HG02885 (cell line): Measurements from ENCODE around the gene ZNF844.
"Not testable (repeated sequence)": the region's sequence is repeated elsewhere in the genome, so short reads cannot be mapped to it uniquely, and the experiment has no call there.

Source experiments
- ATAC-seq: cut with Tn5 transposase; IDR thresholded peaks from one replicate; pipeline ENCODE4 v1.9.1; 2021; ENCODE audit warnings: mild to moderate bottlenecking; ENCODE audit not compliant: unreplicated experiment, poor library complexity

ZNF844 gene

DNA sequence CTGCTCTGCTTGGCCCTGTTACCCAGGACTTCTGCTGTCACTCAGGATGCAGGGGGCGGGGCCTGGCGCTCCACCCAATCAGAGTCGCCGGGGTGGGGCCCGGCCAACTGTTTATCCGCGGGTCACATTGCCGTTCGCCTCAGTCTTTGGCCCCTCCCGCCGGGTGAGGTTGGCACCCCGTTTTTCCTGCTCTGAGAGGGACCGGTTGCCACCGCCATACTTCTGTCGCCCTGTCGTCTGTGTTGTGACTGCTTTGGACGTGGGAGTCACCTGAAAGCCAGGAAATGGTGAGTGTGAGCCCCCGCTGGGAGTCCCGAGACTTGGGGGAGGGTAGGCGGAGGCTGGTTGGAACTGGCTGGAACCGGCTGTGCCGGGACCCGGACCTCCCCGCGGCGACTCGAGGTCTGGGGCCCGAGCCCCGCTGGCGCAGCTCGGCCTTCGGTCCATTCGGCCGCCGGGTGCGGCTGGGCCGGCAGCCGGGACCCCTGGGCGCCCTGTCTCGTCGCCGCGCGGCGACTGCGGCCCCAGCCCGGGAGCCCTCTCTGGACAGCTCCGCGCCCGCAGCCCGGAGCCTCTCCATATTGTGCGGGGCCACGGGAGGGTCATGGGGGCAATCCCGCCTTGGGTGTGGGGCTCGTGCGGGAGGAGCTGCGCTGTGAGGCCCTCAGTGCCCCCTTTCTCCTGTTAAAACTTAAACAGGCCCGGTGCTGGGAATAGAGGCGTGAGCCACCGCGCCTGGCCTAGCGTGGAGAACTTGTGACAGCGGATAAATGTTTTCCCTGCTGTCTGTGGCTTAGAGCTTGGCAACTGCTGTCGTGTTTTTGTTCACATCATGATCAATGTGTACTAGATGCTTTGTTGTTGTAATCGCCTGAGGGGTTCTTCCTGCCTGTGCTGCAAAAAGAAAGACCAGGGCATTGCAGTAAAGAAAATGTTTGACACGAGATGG, at the start of gene ZNF844:
ZNF844 (plus strand) TSS at position 142 of the 949 bp plus-strand sequence; CDS start at position 285, 143 bp downstream.
- peak; percentile 64 for ATAC-seq

DNA sequence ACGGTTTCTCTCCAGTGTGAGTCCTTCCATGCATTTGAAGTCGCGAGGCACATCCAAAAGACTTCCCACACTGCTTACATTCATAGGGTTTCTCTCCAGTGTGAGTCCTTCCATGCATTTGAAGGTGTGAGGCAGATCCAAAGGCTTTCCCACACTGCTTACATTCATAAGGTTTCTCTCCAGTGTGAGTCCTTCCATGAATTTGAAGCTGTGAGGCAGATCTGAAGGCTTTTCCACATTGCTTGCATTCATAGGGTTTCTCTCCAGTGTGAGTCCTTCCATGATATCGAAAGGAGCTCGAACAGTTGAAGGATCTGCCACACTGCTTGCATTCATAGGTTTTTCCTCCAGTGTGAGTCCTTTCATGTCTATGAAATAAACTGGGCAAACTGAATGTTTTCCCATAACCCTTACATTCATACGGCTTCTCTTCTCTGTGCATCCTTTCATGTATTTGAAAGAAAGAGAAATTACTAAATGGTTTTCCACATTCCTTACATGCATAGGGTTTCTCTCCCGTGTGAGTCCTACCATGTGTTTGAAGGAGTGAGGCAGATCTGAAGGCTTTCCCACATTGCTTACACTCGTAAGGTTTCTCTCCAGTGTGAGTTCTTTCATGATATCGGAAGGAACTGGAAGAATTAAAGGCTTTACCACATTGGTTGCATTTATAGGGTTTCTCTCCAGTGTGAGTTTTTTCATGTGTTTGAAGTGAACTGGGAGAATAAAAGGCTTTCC, 49.3 kb upstream of the ZNF844 start:
- ATAC-seq: no peak

DNA sequence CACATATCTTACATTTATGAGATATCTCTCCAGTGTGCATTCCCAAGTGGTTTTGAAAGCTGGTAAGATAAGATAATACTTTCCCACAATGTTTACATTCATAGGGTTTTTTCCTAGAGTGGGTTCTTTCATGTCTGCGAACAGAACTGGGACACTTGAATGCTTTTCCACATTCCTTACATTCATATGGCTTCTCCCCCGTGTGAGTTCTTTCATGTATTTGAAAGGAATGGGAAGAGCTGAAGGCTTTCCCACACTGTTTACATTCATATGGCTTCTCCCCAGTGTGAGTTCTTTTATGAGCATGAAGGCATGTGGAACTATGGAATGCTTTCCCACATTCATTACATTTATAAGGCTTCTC, 48.8 kb upstream of the ZNF844 start:
- no peak for ATAC-seq

DNA sequence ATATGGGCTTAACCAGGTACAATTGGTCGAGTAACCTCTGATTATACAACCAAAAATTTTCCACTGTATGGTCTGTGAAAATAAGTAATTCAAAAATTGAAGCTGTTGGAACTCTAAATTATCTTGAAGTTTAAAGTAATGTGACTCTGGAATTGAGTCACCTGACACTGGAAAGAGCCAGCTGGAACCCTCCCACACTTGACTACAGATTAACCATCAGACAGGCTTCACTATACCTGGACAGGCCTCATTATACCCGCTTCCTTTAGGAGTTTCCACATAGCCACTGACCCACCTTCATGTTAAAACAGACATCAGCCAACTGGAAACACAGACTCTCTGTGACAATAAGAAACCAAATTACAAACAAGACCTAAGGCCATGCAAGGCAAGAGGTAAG, 30.3 kb upstream of the ZNF844 start:
- ATAC-seq: no peak

DNA sequence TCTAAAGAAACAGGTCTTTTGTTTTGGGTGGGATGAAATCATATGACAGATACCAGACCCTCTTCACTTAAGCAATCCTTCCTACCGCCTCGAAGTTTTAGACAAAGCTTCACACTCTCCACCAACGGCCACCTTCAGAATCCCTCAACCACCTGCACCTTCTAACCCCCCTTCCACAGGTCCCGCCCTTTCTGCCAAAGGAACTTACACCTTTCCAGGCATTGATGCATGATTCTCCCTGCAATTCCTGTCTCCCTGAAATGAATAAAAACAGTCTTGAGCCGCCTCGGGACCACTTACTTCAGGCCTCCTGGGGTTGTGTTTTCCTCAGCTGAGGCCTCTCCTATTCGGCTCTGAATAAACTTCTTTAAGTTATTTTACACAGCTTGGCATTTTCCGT, 29.9 kb upstream of the ZNF844 start:
- ATAC-seq: no peak

DNA sequence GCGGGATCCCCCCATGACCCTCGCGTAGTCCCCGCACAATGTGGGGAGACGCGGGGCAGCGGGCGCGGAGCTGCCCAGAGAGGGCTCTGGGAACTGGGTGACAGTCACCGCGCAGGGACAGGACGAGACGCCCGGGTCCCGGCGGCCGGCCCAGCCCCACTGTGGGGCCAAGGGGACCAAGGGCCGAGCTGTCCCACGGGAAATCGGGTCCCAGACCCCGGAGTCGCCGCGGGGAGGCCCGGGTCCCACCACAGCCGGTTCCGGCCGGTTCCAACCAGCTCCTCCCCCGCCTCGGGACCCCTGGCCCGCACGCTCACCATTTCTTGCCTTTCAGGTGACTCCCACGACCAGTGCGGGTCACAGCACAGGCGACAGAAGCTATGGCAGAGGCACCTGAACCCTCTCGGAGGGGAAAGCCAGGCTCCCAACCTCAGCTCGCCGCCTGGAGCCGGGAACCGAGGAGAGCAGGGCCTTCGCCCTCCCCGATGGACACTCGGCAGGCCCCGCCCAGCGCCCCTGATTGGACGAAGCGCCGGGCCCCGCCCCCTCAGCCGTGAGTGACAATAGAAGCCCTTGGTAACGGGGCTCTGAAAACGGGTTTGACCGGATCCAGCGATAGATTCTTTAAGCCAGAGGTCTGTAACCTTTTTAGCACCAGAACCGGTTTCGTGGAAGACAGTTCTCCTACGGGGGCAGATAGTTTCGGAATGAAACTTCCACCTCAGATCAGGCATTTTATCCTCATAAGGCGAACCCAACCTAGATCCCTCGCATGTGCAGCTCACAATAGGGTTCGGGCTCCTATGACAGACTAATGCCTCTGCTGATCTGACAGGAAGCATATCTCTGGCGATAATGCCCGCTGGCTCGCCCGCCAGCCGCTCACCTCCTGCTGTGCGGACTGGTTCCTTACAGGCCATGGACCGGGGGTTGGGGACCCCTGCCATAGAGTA, 29.0 kb upstream of the ZNF844 start, which contains the start of gene ZNF433:
ZNF433 (minus strand) TSS at position 460 of the 953 bp plus-strand sequence; CDS start at position 320, 140 bp downstream.
- ATAC-seq: no peak

DNA sequence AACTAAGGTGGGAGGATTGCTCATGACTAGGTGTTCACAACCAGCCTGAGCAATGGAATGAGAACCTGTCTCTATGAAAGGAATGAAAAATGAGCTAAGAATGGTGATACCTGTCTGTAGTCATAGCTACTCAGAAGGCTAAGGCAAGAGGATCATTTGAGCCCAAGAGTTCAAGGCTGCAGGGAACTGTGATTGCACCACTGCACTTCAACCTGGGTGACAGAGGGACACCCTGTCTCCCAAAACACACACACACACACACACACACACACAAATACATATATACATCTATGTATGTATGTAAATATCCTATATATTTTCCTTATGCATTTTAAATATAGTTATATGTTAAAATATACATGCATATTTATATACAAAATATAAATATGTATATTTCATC, 21.6 kb upstream of the ZNF844 start:
- no peak for ATAC-seq

DNA sequence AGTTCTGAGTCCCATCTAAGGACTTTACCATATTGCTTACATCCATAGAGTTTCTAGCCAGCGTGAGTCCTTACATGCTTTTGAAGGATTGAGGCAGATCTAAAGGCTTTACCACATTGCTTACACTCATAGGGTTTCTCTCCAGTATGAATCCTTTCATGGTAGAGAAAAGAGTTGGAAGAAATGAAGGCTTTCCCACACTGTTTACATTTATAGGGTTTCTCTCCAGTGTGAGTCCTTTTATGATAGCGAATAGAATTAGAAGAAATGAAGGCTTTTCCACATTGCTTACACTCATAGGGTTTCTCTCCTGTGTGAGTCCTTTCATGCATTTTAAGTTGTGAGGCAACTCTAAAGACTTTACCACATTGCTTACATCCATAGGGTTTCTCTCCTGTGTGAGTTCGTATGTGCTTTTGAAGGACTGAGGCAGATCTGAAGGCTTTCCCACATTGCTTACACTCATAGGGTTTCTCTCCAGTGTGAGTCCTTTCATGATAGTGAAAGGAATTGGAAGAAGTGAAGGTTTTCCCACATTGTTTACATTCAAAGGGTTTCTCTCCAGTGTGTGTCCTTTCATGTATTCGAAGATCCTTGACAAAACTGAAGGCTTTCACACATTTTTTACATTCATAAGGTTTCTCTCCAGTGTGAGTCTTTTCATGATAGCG, 20.6 kb upstream of the ZNF844 start:
- no peak for ATAC-seq

DNA sequence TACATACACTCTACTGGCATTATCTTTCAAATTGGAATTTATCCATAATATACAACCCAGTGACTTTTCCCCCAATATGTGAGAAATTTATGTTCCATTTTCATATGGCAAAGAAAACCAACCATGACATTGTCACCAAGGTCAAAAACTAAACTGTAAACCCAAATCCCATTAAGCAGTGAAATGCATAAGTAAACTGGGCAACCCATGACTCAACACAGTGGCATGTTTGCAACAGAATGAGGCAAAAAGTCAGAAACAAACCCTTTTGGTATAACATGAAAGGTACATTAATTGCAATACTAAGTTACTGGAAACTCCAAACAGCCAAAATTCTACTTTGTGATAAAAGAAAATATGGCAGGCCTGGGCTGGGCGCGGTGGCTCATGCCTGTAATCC, 16.7 kb upstream of the ZNF844 start:
- no peak for ATAC-seq

DNA sequence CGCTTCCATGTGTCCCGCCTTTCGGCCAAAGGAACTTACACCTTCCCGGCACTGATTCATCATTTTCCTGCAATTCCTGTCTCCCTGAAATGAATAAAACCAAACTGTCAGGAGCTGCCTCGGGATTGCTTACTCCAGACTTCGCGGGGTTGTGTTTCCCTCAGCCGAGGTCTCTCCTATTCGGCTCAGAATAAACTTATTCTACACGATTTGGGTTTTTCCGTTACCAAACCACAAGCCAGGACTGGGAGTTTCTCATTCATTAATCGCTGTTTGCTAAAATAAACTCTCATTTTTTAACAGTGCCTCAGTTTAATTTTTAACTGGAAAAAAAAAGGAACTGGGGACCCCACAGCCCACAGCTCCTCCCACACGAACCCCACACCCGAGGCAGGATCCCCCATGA, 12.4 kb upstream of the ZNF844 start:
- no peak for ATAC-seq

DNA sequence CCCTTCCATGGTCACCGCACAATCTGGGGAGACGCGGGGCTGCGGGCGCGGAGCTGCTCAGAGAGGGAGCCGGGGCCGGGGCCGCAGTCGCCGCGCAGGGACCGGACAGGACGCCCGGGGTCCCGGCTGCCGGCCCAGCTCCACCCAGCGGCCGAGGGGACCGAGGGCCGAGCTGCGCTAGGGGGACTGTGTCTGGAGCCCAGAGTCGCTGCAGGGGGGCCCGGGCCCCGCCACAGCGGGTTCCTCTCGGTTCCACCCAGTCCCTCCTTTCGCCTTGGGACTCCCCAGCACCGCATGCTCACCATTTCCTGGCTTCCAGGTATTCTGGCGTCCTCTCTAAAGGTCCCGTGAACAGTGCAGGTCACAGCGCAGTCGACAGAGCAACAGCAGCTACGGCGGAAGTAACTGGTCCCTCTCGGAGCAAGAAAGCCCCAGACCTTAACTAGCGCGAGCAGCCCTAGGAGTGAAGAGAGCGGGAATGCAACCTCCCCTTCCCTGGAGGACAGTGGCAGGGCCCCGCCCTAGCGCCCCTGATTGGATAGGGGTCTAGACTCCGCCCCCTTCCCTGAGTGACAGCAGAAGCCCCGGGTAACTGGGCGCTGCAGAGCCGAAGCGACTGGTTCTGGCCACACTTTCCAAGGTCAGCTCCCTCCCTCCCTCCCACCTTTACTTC, 11.9 kb upstream of the ZNF844 start, which contains the start of gene ZNF878:
ZNF878 (minus strand) TSS at position 465 of the 673 bp plus-strand sequence; CDS start at position 305, 160 bp downstream.
- peak; percentile 48 for ATAC-seq

DNA sequence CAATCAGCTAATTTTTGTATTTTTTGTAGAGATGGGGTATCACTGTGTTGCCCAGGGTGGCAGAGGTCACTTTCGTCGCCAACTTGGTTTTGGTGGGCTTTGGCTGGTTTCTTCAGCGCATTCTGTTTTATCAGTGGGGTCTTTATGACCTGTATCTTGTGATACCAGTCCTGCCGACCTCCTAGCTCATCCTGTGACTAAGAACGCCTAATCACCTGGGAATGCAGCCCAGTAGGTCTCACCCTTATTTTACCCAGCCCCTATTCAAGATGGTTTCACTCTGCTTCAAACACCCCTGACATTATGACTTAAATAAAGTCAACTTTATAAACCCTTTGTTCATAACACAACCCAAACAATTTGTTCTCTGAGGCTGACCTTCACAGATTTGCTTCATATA, 8.7 kb upstream of the ZNF844 start:
- no peak for ATAC-seq

DNA sequence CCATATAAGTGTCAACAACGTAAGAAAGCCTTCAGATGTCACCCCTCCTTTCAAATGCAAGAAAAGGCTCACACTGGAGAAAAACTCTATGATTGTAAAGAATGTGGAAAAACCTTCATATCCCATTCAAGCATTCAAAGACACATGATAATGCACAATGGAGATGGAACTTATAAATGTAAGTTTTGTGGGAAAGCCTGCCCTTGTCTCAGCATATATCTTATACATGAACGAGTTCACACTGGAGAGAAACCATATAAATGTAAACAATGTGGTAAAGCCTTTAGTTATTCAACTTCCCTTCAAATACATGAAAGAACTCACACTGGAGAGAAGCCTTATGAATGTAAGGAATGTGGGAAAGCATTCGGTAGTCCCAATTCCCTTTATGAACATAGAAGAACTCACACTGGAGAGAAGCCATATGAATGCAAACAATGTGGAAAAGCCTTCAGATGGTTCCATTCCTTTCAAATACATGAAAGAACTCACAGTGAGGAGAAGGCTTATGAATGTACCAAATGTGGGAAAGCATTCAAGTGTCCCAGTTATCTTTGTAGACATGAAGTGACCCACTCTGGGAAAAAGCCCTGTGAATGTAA, 11.1 kb downstream of the ZNF844 start:
- no peak for ATAC-seq

DNA sequence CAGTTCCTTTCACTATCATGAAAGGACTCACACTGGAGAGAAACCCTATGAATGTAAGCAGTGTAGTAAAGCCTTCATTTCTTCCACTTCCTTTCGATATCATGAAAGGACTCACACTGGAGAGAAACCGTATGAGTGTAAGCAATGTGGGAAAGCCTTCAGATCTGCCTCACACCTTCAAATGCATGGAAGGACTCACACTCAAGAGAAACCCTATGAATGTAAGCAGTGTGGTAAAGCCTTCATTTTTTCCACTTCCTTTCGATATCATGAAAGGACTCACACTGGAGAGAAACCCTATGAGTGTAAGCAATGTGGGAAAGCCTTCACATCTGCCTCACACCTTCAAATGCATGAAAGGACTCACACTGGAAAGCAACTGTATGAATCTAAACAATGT, 11.8 kb downstream of the ZNF844 start:
- not testable (repeated sequence) for ATAC-seq

DNA sequence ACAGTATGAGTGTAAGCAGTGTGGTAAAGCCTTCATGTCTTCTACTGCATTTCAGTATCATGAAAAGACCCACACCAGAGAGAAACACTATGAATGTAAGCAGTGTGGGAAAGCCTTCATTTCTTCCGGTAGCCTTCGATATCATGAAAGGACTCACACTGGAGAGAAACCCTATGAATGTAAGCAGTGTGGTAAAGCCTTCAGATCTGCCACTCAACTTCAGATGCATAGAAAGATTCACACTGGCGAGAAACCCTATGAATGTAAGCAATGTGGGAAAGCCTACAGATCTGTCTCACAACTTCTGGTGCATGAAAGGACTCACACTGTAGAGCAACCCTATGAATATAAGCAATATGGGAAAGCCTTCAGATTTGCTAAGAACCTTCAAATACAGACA, 12.8 kb downstream of the ZNF844 start:
- no peak for ATAC-seq

DNA sequence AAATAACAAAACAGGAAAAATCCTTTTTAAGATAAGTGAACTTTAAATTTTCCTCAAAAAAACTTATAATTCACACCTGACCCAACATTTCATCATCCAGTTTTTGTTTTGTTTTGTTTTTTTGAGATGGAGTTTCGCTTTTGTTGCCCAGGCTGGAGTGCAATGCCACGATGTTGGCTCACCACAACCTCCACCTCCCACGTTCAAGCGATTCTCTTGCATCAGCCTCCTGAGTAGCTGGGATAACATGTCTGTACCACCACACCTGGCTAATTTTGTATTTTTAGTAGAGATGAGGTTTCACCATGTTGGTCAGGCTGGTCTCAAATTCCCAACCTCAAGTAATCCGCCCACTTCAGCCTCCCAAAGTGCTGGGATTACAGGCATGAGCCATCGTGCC, 18.8 kb downstream of the ZNF844 start:
- not testable (repeated sequence) for ATAC-seq

DNA sequence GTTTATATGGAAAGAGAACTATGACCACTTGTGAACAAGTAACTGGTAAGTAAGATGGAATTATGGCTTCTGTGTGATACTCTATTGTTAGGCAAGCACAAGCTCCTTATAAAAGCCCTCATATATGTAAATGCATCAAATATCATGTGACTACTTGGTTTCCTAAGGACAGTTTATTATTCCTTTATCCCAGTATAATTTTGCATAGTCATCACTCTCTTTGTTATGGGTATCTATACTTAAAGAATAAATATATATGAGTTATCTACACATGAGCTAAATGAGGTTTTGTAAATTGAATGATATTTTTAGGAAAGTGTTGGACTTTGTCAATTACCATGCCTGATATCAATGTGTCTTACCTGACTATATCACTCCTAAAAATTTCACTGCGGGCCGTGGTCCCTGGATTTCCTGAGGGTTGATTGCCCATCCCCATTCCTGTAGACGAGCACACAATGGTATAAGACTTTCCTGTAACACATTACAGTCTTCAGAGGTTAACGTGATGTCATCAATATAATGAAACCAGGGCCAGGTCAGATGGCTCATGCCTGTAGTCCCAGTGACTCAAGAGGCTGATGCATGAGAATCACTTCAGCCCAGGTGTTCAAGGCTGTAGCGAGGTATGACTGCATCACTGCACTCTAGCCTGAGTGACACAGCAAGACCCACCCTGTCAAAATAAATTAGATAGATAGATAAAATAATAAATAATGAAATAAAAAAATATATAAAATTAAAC, 20.7 kb downstream of the ZNF844 start:
- ATAC-seq: no peak

DNA sequence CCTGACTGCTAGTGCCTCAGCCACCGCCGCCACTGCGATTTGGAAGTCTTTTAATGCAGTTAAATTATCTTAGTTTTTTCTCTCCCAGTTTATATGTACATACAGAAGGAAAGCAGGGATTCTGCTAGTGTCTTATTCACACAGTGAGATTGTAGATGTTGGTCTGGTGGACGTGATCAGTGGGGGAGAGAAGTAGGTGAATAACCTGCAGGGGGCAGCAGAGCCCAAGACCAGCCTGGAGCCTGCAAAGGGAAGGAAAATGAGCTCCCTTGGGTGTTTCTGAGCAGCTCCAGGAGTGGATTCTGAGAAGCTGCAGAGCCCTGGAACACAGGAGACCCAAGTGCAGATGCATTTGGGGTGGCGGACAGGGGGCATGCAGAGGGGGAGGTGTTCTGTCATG, 26.3 kb downstream of the ZNF844 start:
- no peak for ATAC-seq
